Measurements from ENCODE around the gene ENO1.

The ENO1 gene

DNA sequence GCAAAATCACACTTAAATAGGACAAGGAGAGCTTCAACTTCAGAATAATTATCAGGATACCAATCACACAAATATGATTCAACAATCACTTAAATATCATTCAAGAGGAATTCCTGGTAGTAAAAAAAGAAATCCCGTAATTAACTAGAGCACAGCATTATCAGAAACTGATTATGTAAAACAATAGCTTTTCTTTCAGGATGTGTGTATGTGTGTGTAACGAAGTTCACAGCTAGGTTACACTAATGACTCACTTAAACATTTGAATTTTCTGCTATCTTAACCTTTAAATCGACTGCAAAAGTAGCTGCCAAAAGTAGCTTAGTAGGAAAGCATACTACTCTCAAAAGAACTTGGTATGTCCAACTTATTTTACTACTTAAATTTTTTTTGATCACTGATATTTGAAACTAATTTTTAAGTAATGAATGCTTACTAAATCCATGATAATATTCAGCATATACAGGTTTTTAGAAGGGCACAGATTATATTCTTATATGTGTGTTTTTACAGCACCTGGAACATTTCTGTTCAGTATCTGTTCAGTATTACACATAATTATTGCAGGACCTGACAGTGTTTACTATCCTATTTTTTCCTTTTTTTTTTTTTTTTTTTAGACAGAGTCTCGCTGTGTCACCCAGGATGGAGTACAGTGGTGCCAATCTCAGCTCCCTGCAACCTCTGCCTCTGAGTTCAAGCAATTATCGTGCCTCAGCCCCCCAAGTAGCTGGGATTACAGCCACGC is 65.3 kb downstream of the ENO1 start:
- no peak for DNase-seq (ENCODE audit: low spot score)

DNA sequence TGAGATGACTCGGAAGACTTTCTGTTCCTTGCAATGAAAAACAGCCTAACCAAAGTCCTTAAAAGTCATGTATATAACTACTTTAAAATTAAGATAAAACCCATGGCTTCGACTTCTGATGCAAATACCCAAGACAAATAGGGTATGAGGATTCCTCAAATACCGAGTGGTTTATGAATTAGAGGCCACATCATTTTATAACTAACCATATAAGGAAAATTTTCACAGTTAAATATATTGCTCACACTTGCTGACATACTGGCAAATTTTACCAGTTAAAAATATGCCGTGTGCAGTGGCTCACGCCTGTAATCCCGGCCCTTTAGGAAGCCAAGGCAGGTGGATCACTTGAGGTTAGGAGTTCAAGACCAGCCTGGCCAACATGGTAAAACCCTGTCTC is 66.4 kb downstream of the ENO1 start:
- no peak for DNase-seq (ENCODE audit: low spot score)
